HK-2 (cell line): Measurements from ENCODE around the gene FBXW9.
"Not testable (repeated sequence)": the region's sequence is repeated elsewhere in the genome, so short reads cannot be mapped to it uniquely, and the experiment has no call there.

ENCODE experiments used
- DNase-seq: peaks from one replicate; pipeline ENCODE4 v3.0.0-alpha.2; 2018; ENCODE audit not compliant: unreplicated experiment

Gene FBXW9

GRCh38 chr19:12715102-12715501 lies 18.7 kb upstream of the FBXW9 start:
- no peak for DNase-seq

- not testable (repeated sequence) for DNase-seq
These were observed 16.9 kb upstream of the FBXW9 start for GRCh38 chr19:12713304-12713703.

GRCh38 chr19:12712077-12712476 lies 15.6 kb upstream of the FBXW9 start:
- DNase-seq, result not testable (repeated sequence)

- DNase-seq, result no peak
These were observed 14.8 kb upstream of the FBXW9 start for GRCh38 chr19:12711187-12711586.

- no peak for DNase-seq
These were observed 12.2 kb upstream of the FBXW9 start for GRCh38 chr19:12708641-12709040.

GRCh38 chr19:12706332-12706718 lies 9.9 kb upstream of the FBXW9 start:
- no peak for DNase-seq

GRCh38 chr19:12705654-12706331 lies 9.4 kb upstream of the FBXW9 start:
- no peak for DNase-seq

- DNase-seq, result no peak
These were observed 8.7 kb upstream of the FBXW9 start for GRCh38 chr19:12705169-12705568.

- no peak for DNase-seq
These were observed 6.6 kb upstream of the FBXW9 start for GRCh38 chr19:12703046-12703445.

GRCh38 chr19:12701596-12702282 lies 5.3 kb upstream of the FBXW9 start:
- no peak for DNase-seq

GRCh38 chr19:12698138-12698537 lies 1.7 kb upstream of the FBXW9 start:
- DNase-seq, result no peak

- not testable (repeated sequence) for DNase-seq
These were observed 994 bp upstream of the FBXW9 start for GRCh38 chr19:12697425-12697824.

GRCh38 chr19:12695997-12696365 lies 450 bp downstream of the FBXW9 start:
- no peak for DNase-seq

- DNase-seq, result no peak
These were observed 917 bp downstream of the FBXW9 start for GRCh38 chr19:12695514-12695913.

- DNase-seq, result no peak
These were observed 1.3 kb downstream of the FBXW9 start for GRCh38 chr19:12695096-12695495.

GRCh38 chr19:12694641-12695040 lies 1.8 kb downstream of the FBXW9 start:
- DNase-seq, result no peak

- DNase-seq, result no peak
These were observed 3.5 kb downstream of the FBXW9 start for GRCh38 chr19:12692960-12693359.

- DNase-seq, result no peak
These were observed 6.7 kb downstream of the FBXW9 start for GRCh38 chr19:12689581-12690216.

- DNase-seq, result no peak
These were observed 7.4 kb downstream of the FBXW9 start for GRCh38 chr19:12689012-12689411.

- DNase-seq, result no peak
These were observed 8.8 kb downstream of the FBXW9 start, which contains the start of gene GNG14 for GRCh38 chr19:12687496-12688196. Gene GNG14 (plus strand): TSS chr19:12687998. CDS start chr19:12688049, 51 bp downstream.

- no peak for DNase-seq
These were observed 10.6 kb downstream of the FBXW9 start for GRCh38 chr19:12685831-12686230.
